ENCODE results near the gene GPR55. TPM values are rescaled to one million over a fixed set of nuclear protein-coding genes. Genes with fewer than 3 reads are reported as not detected.

Gene GPR55
- total and polyA plus RNA-seq, 10 of the 15 experiments (the other 5 are each of a cell fraction or from before 2014, with no cell fraction given), result 2.1 to 30.1 (median 16.2) TPM

DNA sequence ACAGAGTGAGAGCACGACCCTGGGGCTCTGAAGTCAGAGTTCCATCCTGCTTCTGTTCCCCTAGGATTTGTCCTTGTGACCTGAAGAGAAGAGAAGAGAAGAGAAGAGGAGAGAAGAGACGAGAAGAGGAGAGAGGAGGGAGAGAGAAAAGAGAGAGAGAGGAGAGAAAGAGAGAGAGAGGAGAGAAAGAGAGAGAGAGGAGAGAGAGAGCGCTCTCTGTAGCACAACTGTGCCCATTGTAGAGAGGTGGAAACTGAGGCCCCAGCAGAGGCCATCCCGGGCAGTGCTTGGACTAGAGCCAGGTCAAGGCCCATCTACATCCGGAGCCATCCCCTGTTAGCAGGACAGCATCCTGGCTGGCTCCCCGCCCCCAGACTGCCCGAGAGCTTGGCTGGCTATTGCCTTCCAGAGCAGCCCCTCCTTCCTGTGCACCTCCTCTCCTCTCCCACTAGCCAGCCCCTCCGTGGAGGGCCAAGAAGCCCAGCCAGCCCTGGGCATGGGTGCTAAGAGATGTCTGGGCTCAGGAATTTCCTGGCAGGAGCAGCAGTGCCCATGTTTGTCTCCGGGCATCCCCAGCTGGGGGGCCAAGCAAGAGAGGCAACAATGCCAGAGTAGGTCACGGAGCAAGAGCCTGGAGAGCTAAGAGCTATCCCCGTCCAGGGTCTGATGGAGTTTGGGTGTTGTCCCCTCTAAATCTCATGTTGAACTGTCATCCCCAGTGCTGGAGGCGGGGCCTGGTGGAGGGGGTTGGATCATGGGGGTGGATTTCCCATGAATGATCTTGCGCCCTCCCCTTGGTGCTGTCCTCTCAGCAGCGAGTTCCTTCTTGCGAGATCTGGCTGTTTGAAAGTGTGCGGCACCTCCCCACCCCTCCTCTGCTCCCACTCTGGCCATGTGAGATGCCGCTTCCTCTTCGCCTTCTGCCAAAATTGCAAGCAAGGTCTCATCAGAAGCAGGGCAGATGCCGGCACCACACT is 18.2 kb upstream of the GPR55 start (continued):
- TF ChIP-seq MTA2 (IDR thresholded peaks at IDR 0.05; ENCODE audit: low read depth), result no peak
- no peak for TF ChIP-seq RCOR1 (conservative IDR thresholded peaks at IDR 0.05; ENCODE audit: low read depth, low read length)
- no peak for TF ChIP-seq MEF2B (IDR thresholded peaks at IDR 0.05; ENCODE audit: partially characterized antibody, poor library complexity, severe bottlenecking)
- TF ChIP-seq POU2F2 (IDR thresholded peaks at IDR 0.05; ENCODE audit: borderline replicate concordance, low read depth, low read length), result peak; percentile 84; the same call in 2 of the 3 replicates
- peak; percentile 65; the same call in 1 of the 2 replicates for TF ChIP-seq SPI1 (IDR thresholded peaks at IDR 0.05; ENCODE audit: borderline replicate concordance, insufficient read depth, low read depth, low read length)
- TF ChIP-seq, protein P1, sequence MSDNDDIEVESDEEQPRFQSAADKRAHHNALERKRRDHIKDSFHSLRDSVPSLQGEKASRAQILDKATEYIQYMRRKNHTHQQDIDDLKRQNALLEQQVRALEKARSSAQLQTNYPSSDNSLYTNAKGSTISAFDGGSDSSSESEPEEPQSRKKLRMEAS (IDR thresholded peaks at IDR 0.05; ENCODE audit: low read depth, low read length), result peak; percentile 80
- TF ChIP-seq ZZZ3 (IDR thresholded peaks at IDR 0.05; ENCODE audit: control insufficient read depth, insufficient read length, low read depth), result no peak
- TF ChIP-seq MTA3 (IDR thresholded peaks at IDR 0.05; ENCODE audit: borderline replicate concordance, low read length), result no peak
- TF ChIP-seq KAT2A (conservative IDR thresholded peaks at IDR 0.05; ENCODE audit: control insufficient read depth, low read depth, low read length), result no peak
- TF ChIP-seq, protein P2, sequence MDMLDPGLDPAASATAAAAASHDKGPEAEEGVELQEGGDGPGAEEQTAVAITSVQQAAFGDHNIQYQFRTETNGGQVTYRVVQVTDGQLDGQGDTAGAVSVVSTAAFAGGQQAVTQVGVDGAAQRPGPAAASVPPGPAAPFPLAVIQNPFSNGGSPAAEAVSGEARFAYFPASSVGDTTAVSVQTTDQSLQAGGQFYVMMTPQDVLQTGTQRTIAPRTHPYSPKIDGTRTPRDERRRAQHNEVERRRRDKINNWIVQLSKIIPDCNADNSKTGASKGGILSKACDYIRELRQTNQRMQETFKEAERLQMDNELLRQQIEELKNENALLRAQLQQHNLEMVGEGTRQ (IDR thresholded peaks at IDR 0.05; ENCODE audit: borderline replicate concordance, low read depth, low read length), result no peak
- TF ChIP-seq PML (IDR thresholded peaks at IDR 0.05; ENCODE audit: low read length), result no peak
- TF ChIP-seq, protein P3, sequence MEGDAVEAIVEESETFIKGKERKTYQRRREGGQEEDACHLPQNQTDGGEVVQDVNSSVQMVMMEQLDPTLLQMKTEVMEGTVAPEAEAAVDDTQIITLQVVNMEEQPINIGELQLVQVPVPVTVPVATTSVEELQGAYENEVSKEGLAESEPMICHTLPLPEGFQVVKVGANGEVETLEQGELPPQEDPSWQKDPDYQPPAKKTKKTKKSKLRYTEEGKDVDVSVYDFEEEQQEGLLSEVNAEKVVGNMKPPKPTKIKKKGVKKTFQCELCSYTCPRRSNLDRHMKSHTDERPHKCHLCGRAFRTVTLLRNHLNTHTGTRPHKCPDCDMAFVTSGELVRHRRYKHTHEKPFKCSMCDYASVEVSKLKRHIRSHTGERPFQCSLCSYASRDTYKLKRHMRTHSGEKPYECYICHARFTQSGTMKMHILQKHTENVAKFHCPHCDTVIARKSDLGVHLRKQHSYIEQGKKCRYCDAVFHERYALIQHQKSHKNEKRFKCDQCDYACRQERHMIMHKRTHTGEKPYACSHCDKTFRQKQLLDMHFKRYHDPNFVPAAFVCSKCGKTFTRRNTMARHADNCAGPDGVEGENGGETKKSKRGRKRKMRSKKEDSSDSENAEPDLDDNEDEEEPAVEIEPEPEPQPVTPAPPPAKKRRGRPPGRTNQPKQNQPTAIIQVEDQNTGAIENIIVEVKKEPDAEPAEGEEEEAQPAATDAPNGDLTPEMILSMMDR (IDR thresholded peaks at IDR 0.05 in 2 of 3, conservative IDR thresholded peaks at IDR 0.05 in 1 of 3; ENCODE audit: control insufficient read depth in 2 of 3, extremely low read depth in 1 of 3, insufficient read depth in 1 of 3, low read depth in 3 of 3, low read length in 3 of 3), result no peak
- TF ChIP-seq SMC3 (IDR thresholded peaks at IDR 0.05; ENCODE audit: borderline replicate concordance, low read length), result no peak
- TF ChIP-seq BHLHE40 (IDR thresholded peaks at IDR 0.05; ENCODE audit: borderline replicate concordance in 1 of 2, low read depth in 2 of 2, low read length in 1 of 2), result peak in 1 of 2 experiments; percentile 61; a peak in 1 of 4 replicates
- no peak for TF ChIP-seq WRNIP1 (IDR thresholded peaks at IDR 0.05; ENCODE audit: borderline replicate concordance, low read depth, low read length)
- no peak for TF ChIP-seq USF1 (IDR thresholded peaks at IDR 0.05; ENCODE audit: borderline replicate concordance, extremely low read length, insufficient read depth, low read depth, low read length)
- TF ChIP-seq, protein P4, sequence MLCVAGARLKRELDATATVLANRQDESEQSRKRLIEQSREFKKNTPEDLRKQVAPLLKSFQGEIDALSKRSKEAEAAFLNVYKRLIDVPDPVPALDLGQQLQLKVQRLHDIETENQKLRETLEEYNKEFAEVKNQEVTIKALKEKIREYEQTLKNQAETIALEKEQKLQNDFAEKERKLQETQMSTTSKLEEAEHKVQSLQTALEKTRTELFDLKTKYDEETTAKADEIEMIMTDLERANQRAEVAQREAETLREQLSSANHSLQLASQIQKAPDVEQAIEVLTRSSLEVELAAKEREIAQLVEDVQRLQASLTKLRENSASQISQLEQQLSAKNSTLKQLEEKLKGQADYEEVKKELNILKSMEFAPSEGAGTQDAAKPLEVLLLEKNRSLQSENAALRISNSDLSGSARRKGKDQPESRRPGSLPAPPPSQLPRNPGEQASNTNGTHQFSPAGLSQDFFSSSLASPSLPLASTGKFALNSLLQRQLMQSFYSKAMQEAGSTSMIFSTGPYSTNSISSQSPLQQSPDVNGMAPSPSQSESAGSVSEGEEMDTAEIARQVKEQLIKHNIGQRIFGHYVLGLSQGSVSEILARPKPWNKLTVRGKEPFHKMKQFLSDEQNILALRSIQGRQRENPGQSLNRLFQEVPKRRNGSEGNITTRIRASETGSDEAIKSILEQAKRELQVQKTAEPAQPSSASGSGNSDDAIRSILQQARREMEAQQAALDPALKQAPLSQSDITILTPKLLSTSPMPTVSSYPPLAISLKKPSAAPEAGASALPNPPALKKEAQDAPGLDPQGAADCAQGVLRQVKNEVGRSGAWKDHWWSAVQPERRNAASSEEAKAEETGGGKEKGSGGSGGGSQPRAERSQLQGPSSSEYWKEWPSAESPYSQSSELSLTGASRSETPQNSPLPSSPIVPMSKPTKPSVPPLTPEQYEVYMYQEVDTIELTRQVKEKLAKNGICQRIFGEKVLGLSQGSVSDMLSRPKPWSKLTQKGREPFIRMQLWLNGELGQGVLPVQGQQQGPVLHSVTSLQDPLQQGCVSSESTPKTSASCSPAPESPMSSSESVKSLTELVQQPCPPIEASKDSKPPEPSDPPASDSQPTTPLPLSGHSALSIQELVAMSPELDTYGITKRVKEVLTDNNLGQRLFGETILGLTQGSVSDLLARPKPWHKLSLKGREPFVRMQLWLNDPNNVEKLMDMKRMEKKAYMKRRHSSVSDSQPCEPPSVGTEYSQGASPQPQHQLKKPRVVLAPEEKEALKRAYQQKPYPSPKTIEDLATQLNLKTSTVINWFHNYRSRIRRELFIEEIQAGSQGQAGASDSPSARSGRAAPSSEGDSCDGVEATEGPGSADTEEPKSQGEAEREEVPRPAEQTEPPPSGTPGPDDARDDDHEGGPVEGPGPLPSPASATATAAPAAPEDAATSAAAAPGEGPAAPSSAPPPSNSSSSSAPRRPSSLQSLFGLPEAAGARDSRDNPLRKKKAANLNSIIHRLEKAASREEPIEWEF (IDR thresholded peaks at IDR 0.05; ENCODE audit: insufficient replicate concordance, low read depth, low read length), result no peak
- 0 out of 2 replicates have a peak, but pooled peaks have one; percentile 16 for TF ChIP-seq TCF12 (IDR thresholded peaks at IDR 0.05; ENCODE audit: low read depth, low read length)
